HG02759 (cell line): ENCODE data around the gene C3orf33.
"Not testable (repeated sequence)": the region's sequence is repeated elsewhere in the genome, so short reads cannot be mapped to it uniquely, and the experiment has no call there.

Experiments used
- ATAC-seq: cut with Tn5 transposase; IDR thresholded peaks from one replicate; pipeline ENCODE4 v1.9.1; 2021; ENCODE audit warnings: mild to moderate bottlenecking, moderate library complexity; ENCODE audit not compliant: unreplicated experiment

Gene C3orf33

GRCh38 chr3:155805802-155806618 is at the start of gene C3orf33:
Gene C3orf33, minus strand, starts transcription at chr3:155806278. Its CDS starts 26 bp downstream, at chr3:155806252.
- peak; percentile 97 for ATAC-seq

DNA sequence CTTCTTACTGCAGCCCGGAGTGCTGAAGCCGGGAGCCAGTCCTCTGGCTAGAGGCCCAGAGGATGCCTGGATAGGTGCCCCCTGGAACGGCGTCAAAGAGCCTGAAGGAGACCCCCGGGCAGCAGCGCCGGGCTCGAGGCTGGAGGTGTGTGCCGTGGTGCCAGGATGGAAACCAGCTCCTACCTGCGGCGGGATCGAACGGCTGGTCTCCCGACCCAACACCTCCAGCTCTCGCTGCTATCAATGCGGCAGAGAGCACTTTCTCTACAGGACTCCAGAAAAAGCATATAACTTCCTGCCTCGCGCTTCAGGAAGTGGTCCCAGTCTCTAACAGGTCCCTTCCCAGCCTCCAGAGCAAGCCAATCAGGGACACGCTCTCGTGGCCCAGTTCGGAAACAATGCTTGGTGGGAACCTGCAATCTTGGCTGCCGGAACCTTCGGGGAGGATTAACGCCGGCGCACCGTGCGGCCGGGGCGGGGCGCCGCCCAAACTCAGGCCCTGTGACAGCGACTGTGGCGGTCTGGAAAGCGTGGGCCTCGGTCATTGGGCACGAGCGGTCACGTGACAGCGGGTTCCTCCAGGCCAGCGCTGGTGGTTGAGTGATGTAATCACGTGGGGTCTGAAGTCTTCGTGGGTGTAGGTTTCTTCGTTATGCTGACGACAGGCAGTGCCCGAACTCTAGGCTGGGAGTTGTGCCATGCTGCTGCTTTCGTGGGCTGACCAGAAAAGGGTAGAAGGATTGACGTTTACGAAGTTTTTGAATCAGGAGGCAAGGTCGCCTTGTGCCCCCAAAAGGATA is 48.3 kb upstream of the C3orf33 start, which contains the start of gene SLC33A1:
Gene SLC33A1 (minus strand): TSS at position 287 of the 800 bp plus-strand sequence. CDS start 430 bp downstream, outside the sequence.
- ATAC-seq: peak; percentile 95

DNA sequence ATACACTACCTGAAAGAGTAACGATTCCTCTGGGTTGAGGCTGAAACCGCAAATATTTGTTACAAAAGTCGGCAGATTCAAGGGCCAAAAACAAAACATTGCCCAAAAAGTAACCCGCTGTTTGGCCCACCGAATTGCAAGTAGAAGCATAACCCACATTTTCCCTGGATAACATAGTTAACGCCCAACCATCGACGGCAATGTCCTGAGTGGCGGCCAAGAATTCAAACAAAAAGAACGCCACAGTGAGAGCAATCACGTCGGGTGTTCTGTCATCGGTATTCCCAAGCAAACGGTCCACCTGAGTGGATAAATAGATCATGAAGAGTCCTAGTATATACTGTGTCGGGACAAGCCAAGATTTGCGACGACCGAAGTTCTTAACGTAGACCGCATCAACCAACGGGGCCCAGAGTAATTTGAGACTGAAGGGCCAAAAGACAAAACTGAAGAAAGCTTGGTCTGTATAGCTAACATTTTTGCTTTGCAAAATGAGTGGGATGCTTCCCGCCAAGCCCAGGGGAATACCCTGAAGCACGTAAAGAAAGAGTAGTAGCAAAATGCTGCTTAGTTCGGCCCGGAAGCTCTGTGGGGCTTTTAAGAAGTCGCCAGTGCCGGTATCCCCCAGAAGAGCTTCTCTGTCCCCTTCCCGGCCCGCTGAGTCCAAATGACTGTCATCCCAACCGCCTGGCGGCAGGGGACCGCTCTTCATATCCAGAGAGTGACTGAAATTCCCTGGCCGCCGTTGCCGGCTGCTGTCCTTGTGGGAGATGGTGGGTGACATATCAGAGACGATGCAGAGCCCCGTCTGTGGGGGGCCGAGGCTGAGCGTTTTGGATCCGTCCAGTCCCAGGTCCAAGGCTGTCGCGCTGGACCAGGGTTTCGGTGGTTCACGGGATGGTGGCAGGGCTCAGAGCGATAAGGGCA is 47.4 kb upstream of the C3orf33 start:
- ATAC-seq: peak; percentile 6

GRCh38 chr3:155852341-155852740 is 46.3 kb upstream of the C3orf33 start:
- no peak for ATAC-seq

DNA sequence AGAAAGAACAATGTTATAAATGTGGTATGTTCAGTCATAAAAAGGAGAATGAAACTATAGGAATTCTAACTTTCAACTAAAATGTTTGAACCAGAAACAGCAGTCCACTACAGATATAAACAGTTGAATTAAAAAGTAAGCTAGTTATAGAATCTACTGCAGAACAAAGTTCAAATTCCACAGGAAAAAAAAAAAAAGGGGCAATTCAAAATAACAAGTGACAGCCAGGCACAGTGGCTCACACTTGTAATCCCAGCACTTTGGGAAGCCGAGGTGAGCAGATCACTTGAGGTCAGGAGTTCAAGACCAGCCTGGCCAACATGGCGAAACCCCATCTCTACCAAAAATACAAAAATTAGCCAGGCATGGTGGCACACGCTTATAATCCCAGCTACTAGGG is 43.3 kb upstream of the C3orf33 start:
- not testable (repeated sequence) for ATAC-seq

- no peak for ATAC-seq
These were observed 41.9 kb upstream of the C3orf33 start for GRCh38 chr3:155847993-155848392.

GRCh38 chr3:155846119-155846518 is 40.0 kb upstream of the C3orf33 start:
- ATAC-seq: no peak

DNA sequence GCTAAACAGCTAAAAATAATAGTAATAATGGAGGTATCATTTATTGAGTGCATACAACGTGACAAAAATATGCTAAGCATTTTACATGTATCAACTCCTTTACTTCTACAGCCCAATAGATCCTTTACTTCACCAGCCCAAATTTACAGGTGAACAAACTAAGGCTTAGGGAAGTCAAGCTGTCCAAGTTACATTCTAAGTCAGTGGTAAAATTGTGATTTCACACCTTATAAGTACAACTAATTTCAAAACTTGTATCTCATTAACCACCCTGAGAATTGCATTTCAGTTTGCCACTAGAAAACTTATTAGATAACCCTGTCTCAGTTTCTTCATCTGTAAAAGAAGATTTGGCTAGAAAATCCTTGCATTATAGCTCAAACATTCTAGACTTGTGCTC is 37.5 kb upstream of the C3orf33 start:
- ATAC-seq: no peak

- ATAC-seq: no peak
These were observed 29.4 kb upstream of the C3orf33 start for GRCh38 chr3:155835341-155836071.

GRCh38 chr3:155828490-155829098 is 22.5 kb upstream of the C3orf33 start:
- ATAC-seq: not testable (repeated sequence)

DNA sequence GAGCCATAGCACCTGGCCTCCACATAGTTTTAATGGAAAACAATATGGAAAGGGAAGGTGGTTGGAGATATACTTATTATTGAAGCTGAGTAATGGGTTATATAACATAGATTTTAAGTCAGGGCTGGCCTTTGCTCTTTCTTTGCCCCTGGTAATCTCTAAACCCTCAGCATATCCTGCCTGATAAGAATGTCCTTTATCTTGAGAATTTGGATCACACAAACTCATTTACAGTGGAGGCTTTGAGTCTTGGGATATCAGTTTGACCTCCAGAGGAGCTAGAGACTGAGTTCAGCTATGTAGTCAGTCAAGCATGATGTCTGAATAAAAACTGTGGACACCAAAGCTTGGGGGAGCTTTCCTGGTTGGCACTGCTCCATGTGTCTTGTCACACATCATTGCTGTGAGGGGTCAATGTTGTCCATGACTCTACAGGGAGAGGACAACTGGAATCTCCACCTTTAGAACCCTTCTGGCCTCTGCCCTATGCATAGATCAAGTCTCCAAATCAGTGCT is 9.0 kb upstream of the C3orf33 start:
- ATAC-seq: no peak

DNA sequence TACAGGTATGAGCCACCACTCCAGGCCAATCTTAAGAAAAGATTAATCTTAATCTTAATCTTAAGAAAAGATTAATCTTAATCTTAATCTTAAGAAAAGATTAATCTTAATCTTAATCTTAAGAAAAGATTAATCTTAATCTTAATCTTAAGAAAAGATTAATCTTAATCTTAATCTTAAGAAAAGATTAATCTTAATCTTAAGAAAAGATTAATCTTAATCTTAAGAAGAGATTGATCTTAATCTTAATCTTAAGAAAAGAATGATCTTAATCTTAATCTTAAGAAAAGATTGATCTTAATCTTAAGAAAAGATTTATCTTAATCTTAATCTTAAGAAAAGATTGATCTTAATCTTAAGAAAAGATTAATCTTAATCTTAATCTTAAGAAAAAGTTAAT is 7.1 kb upstream of the C3orf33 start:
- ATAC-seq: not testable (repeated sequence)

DNA sequence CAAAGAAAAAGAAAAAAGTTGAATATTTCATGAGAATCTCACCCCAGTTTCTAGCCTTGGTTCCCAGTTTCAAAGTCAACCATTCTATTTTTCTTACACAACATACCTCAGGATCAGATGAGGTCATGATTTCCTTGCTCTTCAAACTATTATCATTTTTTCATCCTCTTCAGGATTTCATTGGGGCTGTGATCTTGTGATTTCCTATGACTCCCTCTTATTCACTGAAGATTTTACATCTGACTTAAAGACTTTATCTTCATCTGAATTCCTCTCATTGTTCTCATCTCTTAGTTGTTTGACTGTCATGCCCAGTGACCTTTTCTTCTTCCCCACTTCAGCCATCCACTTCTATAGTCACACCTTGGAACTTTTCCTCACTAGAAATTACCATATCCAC is 3.1 kb upstream of the C3orf33 start:
- ATAC-seq: no peak

- ATAC-seq: no peak
These were observed 1.7 kb upstream of the C3orf33 start for GRCh38 chr3:155807823-155808222.

DNA sequence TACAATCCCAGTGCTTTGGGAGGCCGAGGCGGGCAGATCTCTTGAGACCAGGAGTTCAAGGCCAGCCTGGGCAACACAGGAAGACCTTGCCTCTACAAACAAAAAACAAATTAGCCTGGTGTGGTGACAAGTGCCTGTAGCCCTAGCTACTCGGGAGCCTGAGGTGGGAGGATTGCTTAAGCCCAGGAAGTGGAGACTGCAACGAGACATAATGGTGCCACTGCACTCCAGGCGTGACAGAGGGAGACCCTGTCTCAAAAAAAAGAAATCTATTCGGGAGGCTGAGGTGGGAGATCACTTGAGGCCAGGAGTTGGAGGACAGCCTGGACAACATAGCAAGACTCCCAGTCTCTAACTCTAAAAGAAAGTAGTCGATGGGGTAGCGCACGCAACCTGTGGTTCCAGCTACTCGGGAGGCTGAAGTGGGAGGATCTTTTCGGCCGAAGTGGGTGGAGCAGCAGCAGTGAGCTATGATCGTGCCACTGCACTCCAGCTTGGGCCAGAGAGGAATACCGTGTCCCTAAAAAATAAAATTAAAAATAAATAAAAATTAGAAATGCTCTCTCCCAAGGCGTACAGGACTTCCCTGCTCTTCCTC is 775 bp downstream of the C3orf33 start:
- peak; percentile 29 for ATAC-seq

GRCh38 chr3:155804323-155804722 is 1.8 kb downstream of the C3orf33 start:
- ATAC-seq: no peak

GRCh38 chr3:155792532-155792931 is 13.5 kb downstream of the C3orf33 start:
- no peak for ATAC-seq

GRCh38 chr3:155791190-155791589 is 14.9 kb downstream of the C3orf33 start:
- no peak for ATAC-seq
